ENCODE data around the gene SPIRE2.

SPIRE2 gene

DNA sequence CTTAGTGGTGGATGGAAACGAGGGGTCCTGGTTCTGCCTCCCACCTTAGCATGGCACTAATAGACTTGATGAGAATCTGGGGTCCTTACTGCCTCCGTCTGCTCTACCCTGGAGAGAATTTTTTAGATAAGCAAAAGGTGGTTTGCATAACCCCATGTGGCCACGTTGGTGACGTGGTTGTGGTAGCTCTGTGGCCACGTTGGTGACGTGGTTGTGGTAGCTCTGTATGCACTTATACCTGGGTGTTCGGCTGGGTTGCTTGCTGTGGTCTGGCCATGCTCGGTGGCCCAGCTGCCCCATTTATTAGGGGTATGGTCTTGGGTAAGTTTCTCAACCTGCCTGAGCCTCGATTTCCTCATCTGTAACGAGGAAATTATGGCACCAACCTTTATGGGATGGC lies 13.0 kb downstream of the SPIRE2 start:
- no peak for DNase-seq

DNA sequence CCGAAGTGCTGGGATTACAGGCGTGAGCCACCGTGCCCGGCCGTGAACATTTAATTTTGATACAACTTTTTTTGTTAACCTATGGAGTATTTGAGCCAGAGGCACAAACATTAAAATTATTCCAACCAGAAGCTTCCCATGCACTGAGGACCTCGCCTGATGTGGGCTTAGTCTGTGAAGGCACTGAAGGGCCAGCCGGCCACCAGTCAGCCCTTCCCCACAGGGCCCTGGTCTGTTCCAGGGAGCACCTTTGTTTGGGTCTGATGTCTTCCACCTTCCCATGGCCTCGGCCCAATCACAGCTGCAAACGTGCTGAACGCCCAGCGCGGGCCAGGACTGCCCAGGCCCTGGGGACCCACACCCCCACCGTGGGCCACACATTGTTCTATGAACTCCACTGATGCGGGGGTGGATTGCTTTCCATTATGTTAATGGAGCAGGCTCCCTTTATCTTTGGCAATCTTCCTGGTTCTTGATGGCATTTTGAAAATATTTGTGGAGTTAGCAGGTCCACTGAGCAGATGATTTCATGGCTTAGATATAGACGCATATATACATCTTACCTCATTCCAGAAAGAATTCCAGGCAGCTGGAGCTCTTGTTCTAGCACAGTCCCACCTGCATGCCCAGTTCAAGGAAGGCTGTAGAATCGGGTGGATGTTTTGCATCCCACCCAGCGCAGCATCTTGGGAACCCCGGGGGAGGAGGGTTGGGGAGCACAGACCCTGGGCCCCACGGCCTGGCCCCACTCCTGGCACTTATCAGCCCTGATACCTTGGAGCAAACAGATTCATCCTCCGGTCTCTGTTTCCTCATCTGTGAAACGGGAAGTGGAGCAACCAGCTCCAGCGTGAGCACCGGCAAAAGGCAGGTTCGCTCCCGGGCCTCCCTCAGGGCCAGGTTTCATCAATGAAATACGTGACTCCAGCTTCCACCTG lies 14.5 kb downstream of the SPIRE2 start:
- DNase-seq, result no peak

DNA sequence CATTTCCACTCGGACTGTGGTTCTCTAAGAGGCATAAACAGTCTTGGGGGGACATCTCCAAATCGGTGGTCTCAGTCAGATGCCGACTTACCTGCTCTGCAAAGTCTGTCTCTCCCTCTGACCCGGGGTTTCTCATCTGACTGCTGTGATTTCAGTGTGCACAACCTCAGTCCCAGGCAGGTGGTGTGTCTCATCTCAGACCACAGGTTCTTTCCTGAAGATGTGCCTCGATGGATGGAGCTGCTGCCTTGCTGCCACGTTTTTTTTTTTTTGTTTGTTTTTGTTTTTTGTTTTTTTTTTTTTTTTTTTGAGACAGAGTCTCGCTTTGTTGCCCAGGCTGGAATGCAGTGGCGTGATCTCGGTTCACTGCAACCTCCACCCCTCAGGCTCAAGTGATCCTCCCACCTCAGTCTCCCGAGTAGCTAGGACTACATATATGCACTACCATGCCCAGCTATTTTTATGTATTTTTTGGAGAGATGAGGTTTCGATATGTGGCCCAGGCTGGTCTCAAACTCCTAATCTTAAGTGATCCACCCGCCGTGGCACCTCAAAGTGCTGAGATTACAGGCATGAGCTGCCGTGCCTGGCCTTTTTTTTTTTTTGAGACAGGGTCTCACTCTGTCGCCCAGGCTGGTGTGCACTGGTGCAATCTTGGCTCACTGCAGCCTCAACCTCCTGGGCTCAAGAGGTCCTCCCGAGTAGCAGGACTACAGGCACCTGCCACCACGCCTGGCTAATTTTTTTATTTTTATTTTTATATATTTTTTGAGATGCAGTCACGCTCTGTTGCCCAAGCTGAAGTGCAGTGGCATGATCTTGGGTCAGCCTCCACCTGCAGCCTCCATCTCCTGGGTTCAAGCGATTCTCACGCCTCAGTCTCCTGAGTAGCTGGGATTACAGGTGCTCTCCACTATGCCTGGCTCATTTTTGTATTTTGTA lies 15.4 kb downstream of the SPIRE2 start:
- no peak for DNase-seq

DNA sequence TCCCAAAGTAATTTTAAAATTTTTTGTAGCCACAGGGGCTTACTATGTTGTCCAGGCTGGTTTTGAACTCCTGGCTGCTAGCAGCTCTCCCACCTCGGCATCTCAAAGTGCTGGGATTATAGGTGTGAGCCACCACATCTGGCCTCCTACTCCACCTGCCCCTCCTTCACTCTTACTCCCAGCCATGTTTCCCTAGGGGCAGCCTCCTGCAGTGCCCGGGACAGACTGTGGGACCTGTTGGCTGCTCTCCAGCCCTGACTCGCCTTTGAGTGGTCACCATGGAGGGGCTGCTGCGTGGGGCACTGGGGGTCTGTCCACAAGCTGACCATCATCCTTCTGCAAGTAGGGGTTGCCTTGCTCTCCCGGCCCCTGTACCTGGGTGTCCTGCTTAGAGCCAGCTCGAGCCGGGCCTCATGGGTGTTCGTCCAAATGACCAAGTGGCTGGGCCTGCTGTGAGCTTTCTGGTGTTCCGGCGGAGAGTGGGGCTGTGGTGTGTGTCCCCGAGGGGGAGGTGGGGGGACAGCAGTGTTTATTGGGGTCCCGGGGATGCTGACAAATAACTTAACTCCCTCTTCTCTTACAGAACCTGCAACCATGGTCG lies 16.6 kb downstream of the SPIRE2 start:
- DNase-seq, result no peak

DNA sequence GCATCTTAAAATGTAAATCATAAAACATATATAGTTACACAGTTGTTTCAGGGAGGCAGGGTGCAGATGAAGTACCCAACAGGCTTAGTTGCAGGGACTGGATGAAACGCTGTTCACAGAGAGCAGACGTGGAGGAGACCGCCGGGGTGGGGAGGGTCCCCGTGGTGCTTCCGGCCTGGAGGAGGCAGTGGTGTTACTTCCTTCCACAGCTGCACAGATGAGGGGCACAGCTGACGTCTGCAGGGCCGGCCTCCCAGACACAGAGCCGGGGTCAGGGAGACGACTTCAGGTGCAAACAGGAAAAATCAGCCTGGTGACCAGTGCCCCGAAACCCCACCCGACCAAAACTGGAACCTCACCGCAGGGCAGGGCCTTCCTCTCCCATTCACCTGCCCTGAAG lies 17.1 kb downstream of the SPIRE2 start:
- DNase-seq, result no peak

DNA sequence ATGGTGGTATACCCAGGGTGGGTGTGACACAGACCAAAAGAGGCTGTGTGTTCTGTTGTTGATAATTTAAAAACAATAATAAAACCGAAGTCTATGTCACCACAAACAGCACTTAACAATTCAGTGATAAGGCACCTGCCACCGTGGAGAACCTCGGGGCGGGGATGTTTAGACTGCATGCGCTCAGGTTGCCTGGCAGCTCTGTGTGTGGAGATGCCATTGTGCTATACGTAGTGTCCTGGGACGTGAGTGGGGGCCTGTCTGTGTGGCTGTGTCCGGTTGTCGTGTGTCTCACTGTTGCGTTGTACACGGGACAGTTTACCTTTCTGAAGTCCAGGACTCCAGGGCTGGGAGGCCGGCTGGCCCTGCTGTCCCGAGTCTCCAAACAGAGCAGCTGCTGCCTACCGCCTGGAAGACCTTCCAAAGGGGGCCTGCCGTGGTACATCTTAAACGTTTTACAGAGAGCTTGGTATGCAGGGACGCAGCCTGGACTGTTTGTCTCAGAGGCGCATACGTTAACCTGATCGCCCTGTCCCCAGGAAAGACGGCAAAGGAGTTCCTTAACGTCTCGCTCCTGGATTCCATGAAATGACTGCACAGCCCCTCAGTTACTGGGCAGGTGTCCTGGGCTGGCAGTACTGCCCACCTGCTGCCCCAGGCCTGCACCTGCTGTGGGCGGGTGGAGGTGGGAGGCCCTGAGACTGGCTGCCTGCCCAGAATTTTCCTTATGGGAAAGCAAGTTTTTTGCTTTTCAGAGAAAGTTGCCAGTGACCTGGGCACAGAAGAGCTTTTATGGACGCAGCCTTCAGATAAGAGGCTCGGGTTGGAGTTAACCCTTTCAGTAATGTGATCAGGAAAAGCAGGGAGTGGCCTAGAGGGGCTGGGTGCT lies 19.0 kb downstream of the SPIRE2 start:
- DNase-seq, result no peak

DNA sequence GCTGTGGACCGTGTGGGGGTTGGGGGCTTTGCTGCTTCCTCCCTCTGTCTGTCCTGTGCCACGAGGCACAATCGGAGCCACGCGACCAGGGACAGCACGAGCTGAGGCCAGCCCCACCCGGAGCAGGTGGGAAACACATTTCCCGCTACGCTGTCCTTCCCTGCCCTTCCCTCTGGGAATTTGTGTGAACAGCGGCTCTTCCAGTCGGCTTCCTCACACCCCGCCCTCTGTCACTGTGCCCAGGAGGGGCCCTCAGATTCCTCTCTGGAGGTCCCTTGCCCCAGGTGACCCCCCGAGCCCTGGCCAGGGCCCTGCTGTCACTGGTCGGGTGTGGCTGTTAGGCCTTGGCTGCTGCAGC lies 19.6 kb downstream of the SPIRE2 start:
- DNase-seq, result no peak

DNA sequence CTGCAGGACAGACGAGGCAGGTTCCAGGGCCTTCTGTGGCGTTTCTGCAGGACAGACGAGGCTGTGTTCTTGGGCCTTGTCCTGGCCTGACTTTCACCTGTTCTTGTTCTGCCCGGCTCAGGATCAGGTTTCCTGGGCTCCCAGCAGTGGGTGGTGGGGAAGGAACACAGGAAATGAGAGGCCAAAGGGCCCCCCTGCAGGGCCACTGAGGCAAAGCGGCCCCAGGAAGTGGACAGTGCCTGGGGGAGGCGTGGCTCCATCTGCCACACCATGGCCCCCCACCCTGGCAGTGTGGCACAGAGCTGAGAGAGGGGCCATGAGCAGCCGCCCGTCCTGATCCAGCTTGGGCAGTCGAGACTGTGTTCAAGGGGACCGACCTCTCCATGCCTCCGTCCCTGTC lies 20.7 kb downstream of the SPIRE2 start:
- no peak for DNase-seq

DNA sequence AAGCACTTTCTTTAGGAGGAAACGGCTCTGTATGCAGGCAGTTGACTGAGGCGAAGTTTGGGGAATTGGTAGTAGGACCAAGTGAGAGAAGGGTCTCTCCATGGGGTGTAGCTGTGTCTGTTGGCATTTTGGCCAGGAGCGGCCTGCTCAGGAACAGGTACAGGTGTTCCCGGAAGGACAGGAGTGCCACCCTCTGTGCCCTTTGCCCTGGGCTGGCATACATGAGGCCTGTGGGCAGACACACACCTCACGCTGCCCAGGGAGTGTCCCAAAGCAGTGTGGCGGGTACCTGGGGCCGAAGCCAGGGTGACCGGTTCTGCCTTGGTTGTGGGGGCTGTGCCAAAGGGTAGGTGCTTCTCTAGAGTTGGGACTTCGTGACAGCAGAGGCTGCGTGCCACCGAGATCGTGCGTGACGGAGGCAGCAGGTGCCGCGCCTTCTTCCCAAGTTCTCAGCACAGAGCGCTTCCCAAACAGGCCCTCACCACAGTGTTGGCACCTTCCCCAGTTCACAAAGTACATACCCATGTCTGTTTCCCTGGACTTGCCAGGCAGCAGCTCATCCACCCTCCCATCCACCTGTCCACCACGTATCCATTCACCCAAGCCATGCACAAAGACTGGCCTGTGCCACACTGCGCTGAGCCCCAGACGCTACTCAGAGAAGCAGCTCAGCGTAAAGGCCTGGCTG lies 25.2 kb downstream of the SPIRE2 start:
- DNase-seq, result no peak

DNA sequence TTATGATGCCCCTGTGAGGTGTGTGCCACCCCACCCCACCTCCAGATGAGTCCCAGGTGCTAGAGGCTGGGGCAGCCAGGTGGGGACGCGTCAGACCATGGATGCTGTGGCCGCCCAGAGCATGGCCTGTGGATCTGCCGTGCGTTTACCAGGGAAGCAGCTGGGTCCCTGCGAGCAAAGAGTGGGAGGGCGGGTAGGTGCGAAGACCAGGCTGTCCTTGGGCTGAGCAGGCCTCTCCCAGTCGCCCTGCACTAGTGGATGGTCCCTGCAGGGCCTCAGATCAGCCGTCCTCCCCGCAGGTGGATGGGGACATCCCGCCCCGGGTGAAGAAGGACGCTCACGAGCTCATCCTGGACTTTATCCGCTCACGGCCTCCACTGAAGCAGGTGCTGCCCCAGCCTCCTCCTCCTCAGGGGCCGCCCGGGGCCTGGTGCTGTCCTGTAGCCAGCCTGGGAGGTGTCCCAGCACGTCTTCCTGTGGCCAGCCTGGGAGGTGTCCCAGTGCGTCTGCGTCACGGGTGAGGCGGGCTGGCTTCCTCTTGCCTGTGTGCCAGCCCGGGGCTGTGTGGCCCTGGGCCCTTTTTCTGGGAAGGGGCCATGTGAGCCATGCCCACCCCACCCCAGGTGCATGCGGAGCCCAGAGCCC lies 27.1 kb downstream of the SPIRE2 start:
- DNase-seq, result no peak

DNA sequence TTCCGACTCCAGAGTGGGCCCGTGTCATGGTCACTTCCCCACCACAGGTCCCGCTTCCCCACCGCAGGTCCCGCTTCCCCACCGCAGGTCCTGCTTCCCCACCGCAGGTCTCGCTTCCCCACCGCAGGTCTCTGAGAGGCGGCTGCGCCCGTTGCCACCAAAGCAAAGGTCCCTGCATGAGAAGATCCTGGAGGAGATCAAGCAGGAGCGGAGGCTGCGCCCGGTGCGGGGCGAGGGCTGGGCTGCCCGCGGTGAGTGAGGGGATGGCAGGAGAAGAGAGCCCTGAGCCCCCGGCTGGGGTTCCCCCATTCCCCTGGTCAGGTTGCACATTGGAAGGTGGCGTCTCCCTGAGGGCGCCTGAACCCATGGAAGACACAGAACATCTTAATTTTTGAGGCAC lies 27.7 kb downstream of the SPIRE2 start:
- DNase-seq, result no peak

DNA sequence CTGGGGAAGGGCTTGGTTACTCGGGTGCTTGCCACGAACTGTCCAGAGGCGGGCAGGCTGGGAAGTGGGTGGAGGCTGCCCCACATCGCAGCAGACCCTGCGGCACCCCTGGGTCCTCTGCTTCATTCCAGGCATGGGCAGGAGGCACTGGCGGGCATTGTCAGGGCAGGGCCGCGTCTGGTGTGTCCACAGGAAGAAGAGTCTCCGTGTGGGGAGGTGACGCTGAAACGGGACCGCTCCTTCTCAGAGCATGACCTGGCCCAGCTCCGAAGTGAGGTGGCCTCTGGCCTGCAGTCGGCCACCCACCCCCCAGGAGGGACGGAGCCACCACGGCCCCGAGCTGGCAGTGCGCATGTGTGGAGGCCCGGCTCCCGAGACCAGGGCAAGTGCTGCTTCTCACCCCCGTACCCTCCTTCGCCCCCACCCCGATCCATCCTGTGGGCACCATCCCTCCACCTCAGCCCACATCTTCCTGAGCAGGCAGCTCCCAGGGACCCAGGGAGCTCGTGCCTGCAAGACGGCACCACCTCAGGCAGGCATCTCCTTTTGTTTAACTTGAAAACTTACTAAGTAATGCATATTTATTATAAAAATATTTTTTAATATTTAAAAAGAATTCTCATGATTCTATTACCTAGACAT lies 30.8 kb downstream of the SPIRE2 start:
- no peak for DNase-seq

DNA sequence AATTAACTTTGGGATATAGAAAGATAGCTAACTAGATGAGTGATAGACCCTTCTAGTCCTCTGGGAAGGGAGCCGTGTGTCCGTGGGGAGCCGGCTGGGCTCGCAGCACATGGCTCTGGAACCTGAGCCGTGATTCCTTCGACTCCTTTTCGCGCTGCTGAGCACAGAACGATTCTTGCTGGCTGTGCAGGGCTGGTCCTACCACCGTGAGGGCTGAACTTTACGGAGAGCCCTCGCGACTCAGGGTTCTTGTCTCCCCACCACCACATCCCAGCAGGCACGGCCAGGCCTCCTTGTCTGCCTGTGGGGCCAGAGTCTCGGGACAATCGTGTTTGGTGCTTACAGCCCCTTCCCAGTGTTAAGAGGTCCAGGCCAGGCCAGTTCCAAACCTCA lies 31.3 kb downstream of the SPIRE2 start:
- no peak for DNase-seq

DNA sequence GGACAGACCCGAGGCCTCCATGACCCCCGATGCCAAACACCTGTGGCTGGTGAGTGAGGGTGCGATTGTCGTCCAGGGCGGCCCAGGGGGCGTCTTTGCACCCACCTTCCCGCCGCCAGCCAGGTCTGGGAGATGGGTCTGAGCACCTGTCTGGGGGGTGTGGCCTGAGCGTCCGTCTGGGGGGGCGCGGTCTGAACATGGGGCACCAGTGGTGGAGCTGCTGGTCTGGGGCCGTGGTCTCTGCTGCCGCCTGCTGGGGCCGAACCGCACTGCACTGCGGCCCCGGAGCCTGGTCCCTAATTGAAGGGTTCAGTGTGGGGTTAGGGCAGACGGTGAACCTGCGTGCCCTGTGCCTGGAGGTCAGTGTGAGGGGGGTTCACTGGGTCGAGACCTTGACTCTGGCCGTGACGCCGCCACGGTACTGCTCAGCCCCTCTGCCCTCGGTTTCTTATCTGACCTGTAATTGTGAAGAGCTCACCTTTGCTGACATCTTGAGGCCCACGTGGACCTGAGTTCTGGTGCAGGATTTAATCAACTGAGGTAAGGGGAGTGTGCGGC lies 32.6 kb downstream of the SPIRE2 start:
- peak; percentile 11 to 30 for DNase-seq

DNA sequence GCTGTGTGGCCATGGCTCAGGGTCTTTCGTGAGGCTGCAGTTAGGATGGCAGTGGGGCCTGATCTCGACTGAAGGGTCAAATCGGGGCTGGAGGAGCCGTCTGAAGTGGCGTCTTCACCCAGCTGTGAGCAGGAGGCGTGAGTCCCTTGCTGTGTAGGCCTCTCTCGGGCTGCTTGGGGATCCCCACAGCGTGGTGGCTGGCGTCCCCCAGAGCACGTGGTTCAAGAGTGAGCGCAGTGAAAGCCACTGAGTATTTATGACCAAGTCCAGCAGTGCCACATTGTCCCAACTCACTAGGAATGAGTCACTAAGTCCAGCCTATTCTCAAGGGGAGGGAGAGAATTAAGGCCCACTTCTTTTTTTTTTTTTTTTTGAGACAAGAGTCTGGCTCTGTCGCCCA lies 33.4 kb downstream of the SPIRE2 start:
- DNase-seq, result no peak

DNA sequence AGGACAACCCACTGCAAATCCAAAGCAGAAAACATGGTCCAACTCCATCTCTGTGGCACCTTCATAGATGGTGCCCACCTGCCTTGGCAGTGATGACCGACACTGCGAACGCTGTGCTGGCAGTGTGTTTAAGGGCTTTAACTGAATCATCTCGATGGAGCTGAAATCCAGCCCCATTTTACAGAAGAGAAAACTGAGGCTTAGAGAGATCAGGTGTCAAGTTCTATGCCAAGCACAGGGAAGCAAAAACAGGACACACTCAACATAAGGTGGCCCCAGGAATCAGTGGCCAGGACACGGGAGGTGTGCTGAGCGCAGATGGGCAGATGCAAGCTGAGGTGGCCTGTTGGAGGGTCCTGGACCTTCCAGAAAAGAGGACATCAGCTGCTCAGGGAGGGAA lies 34.5 kb downstream of the SPIRE2 start:
- no peak for DNase-seq

DNA sequence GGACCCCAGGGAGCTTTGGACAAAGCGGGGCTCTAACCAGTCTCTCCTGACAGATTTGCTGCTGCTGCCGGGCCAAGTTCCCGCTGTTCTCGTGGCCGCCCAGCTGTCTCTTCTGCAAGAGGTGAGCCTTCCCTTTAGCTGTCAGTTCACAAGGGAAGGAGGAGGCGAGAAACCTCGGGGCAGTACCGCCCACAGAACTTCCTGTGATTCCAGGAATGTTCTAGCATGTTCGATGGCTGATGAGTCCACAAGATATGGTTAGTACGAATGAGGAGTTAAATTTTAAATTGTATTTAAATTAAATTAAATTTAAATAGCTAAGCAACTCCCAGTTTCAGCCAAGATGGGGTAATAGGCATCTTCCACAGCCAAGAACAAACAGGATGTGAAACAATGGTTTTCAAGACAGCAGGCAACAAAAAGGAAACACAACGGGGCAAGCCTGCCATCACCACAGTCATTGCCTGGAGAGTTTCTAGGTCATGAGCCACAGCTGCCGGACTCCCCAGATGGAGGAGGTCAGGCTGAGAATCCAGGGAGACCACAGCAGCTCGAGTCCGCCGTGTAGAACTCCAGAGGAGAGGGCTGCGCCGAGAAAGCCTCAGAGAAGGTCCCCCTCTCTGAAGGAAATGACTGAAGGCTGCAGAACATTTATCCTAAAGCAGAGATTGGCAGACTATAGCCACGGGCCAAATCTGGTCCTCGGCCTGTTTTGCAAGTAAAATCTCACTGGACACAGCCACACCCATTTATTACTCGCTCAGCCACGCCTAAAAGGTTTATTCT lies 35.7 kb downstream of the SPIRE2 start:
- DNase-seq, result peak; percentile 30 to 41

DNA sequence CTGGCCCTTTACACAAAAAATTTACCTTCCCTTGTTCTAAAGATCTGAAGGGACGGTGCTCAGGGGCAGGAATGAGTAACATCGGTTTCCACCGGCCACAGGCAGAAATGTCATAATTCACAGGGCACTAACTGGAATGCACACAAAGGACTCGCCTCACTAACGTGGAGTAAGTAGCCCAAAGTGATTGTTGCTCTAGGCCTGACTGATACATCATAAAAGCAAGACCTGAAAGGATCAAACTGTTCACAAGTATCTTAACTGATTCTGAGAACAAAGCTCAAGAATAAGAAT lies 36.2 kb downstream of the SPIRE2 start:
- DNase-seq, result no peak

DNA sequence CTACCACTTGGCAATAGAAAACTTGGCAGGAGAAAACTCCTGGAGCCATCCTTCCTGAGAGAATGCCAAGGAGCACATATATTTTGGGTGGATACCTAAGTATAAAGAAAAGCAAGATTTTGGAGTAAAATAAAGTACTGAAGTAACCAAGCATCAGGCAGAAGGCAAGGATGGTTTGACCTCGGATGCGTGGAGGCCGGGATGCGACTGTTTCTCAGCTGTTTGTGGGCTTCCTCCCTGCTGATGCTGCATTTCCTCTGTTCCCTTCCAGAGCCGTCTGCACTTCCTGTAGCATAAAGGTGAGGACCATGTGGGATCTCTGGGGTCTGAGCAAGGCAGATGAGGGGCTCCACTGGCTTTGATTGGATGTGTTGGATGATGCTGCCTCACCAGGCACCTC lies 39.6 kb downstream of the SPIRE2 start:
- no peak for DNase-seq

DNA sequence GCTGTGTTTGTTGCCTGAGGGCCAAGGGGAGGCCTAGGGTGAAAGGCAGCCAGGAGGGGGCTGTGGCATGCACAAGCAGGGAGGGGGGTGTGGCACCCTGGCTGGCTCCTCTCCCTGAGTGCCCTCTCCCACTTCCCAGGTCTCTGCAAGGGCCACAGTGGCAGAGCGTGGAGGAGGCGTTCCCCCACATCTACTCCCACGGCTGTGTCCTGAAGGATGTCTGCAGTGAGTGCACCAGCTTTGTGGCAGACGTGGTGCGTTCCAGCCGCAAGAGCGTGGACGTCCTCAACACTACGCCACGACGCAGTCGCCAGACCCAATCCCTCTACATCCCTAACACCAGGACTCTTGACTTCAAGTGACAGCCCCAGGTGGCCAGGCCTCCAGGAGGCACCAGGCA lies 41.6 kb downstream of the SPIRE2 start:
- DNase-seq, result no peak

Measured in AML-193 (cell line).